Inflammatory macrophage treated with lipopolysaccharide for 1 hour (primary cell): ENCODE measurements around the gene IDS.

Experiments
- DNase-seq, 2 donors: peaks; one replicate each; pipeline ENCODE4 v3.0.0-alpha.2; 2020 to 2022

IDS gene

GRCh38 chrX:149453906-149454822, 50.9 kb downstream of the IDS start:
- no peak for DNase-seq

GRCh38 chrX:149453030-149453429, 52.1 kb downstream of the IDS start:
- DNase-seq = no peak

GRCh38 chrX:149433451-149433850, 71.7 kb downstream of the IDS start:
- no peak for DNase-seq

- no peak for DNase-seq
Observed at GRCh38 chrX:149433051-149433450, 72.1 kb downstream of the IDS start.
